Urothelium cell line (cell line): ENCODE data around the gene PLXNC1.

Source experiments
- DNase-seq: peaks from one replicate; pipeline ENCODE4 v3.0.0; 2011; ENCODE audit warnings: low spot score, mixed read lengths
- FAIRE-seq: peaks from 2 replicates; lab custom pipeline; 2011; peaks lifted over from hg19 to GRCh38; lab: Jason Lieb, UNC

PLXNC1 gene

GRCh38 chr12:94202245-94203180, 54.1 kb downstream of the PLXNC1 start:
- FAIRE-seq, result no peak

GRCh38 chr12:94203181-94203546, 54.8 kb downstream of the PLXNC1 start:
- FAIRE-seq (no peak), DNase-seq (no peak)

More at GRCh38 chr12:94202245-94203180, 54.1 kb downstream of the PLXNC1 start:
- no peak for DNase-seq

GRCh38 chr12:94203796-94204195, 55.4 kb downstream of the PLXNC1 start:
- FAIRE-seq, result no peak
- DNase-seq, result no peak

GRCh38 chr12:94204499-94205247, 56.3 kb downstream of the PLXNC1 start:
- DNase-seq (no peak), FAIRE-seq (no peak)

- DNase-seq (no peak), FAIRE-seq (no peak)
Observed at GRCh38 chr12:94205822-94206221, 57.4 kb downstream of the PLXNC1 start.

- FAIRE-seq (no peak), DNase-seq (no peak)
Observed at GRCh38 chr12:94206886-94207285, 58.5 kb downstream of the PLXNC1 start.

GRCh38 chr12:94207467-94207848, 59.1 kb downstream of the PLXNC1 start:
- FAIRE-seq, result no peak

GRCh38 chr12:94207849-94208621, 59.7 kb downstream of the PLXNC1 start:
- no peak for FAIRE-seq
- no peak for DNase-seq

More at GRCh38 chr12:94207467-94207848, 59.1 kb downstream of the PLXNC1 start:
- DNase-seq, result no peak

- FAIRE-seq, result no peak
- DNase-seq, result no peak
Observed at GRCh38 chr12:94208622-94208966, 60.2 kb downstream of the PLXNC1 start.

GRCh38 chr12:94209240-94209639, 60.9 kb downstream of the PLXNC1 start:
- DNase-seq, result no peak
- FAIRE-seq, result no peak

- FAIRE-seq (no peak), DNase-seq (no peak)
Observed at GRCh38 chr12:94211021-94211420, 62.6 kb downstream of the PLXNC1 start.

GRCh38 chr12:94218233-94218632, 69.9 kb downstream of the PLXNC1 start:
- FAIRE-seq (no peak), DNase-seq (no peak)

GRCh38 chr12:94219622-94220302, 71.4 kb downstream of the PLXNC1 start:
- FAIRE-seq, result no peak

GRCh38 chr12:94220804-94221203, 72.4 kb downstream of the PLXNC1 start:
- no peak for FAIRE-seq
- DNase-seq, result no peak

More at GRCh38 chr12:94219622-94220302, 71.4 kb downstream of the PLXNC1 start:
- no peak for DNase-seq

GRCh38 chr12:94222351-94223084, 74.1 kb downstream of the PLXNC1 start:
- FAIRE-seq, result no peak
- DNase-seq, result no peak

- DNase-seq (no peak), FAIRE-seq (no peak)
Observed at GRCh38 chr12:94223842-94224241, 75.5 kb downstream of the PLXNC1 start.

- no peak for DNase-seq
- no peak for FAIRE-seq
Observed at GRCh38 chr12:94225506-94225905, 77.1 kb downstream of the PLXNC1 start.

GRCh38 chr12:94225947-94226630, 77.7 kb downstream of the PLXNC1 start:
- DNase-seq (no peak), FAIRE-seq (no peak)

GRCh38 chr12:94227066-94227465, 78.7 kb downstream of the PLXNC1 start:
- DNase-seq (no peak), FAIRE-seq (no peak)
